GM23248 (cell line): ENCODE data around the gene DNLZ.

ENCODE experiments used
- EZH2 ChIP-seq: fragments of 200-600 bp; sonication (generic); IDR thresholded peaks from 2 replicates; pipeline ENCODE4 v1.6.1; 2018; ENCODE audit warnings: antibody characterized with exemption, mild to moderate bottlenecking; ENCODE audit not compliant: insufficient read depth, poor library complexity, severe bottlenecking
- EZH2phosphoT487 ChIP-seq: fragments of 200-600 bp; sonication (generic); IDR thresholded peaks from 2 replicates; pipeline ENCODE4 v1.6.1; 2018; ENCODE audit warnings: antibody characterized with exemption, moderate library complexity, mild to moderate bottlenecking, low read depth; ENCODE audit not compliant: insufficient read depth

- no peak for TF ChIP-seq EZH2
- no peak for TF ChIP-seq EZH2phosphoT487
Observed at GRCh38 chr9:136332482-136332983, 31.0 kb downstream of the DNLZ start.
